Stimulated activated CD8-positive, alpha-beta memory T cell treated with anti-CD3 and anti-CD28 coated beads, Interleukin-7, amount 100 ng/mL, for 1 hour (primary cell): Measurements from ENCODE around the gene RHOA.
"Not testable (repeated sequence)": the region's sequence is repeated elsewhere in the genome, so short reads cannot be mapped to it uniquely, and the experiment has no call there.

Experiments
- DNase-seq, 2 donors: peaks; one replicate each; pipeline ENCODE4 v3.0.0-alpha.2; 2020; ENCODE audit warnings: low read depth in 2 of 2

RHOA gene

DNA sequence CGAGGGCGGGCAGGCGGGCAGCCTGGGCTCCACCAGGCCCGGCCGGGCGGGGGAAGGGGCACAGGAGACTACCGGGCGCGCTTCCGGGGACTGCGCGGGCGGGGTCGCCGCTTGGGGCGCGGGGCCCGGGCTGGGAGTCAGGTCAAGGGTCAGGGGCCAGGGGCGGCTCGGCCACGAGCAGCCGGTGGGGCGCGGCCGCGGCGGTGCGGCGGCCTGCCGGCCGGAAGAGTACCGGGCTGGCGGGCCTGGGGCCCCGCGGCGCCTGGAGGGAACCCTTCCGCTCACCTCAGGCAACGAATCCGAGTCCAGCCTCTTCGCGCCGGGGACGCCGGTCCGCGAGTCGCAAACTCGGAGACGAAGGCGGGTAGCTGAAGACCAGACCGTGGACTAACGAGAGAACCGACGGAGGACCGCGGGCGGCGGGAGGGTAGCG lies 225 bp downstream of the RHOA start:
- peak; percentile 9 to 22 for DNase-seq

- DNase-seq: no peak
These were observed 786 bp downstream of the RHOA start for GRCh38 chr3:49410846-49411534.

DNA sequence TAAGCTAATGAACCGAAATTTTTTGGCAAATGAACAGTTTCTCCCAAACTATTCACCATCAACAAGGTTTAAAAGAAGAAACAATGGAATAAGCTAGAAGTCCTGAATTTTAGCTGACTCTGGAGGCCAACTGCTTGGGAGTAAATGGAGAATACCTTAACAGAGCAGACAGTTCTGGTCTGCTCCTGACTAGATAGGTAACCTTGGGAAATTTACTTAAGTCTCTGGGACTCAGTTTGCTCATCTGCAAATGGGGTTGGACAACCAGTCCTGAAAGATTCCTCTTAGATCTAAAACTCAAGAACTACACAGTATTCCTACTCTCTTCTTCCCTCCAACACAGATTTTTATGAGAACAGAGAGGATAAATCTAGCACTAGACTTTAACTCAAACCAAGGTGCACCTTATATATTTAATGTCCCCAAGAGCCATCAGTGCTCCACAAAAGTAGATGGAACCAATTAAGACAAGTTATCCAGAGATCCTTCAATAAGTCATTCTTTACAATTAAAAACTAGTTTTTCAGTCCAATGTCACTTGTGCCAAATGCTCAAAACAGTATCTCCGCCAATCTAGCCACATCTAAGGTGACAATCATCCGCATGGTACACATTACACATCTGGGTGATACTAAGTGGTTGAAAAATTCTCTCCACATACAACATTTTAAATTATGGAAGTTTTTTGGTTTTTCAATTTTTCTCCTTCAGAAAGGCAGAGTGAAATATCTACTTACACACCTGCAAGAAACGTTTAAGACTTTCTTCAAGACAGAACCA lies 1.5 kb downstream of the RHOA start:
- DNase-seq: no peak

DNA sequence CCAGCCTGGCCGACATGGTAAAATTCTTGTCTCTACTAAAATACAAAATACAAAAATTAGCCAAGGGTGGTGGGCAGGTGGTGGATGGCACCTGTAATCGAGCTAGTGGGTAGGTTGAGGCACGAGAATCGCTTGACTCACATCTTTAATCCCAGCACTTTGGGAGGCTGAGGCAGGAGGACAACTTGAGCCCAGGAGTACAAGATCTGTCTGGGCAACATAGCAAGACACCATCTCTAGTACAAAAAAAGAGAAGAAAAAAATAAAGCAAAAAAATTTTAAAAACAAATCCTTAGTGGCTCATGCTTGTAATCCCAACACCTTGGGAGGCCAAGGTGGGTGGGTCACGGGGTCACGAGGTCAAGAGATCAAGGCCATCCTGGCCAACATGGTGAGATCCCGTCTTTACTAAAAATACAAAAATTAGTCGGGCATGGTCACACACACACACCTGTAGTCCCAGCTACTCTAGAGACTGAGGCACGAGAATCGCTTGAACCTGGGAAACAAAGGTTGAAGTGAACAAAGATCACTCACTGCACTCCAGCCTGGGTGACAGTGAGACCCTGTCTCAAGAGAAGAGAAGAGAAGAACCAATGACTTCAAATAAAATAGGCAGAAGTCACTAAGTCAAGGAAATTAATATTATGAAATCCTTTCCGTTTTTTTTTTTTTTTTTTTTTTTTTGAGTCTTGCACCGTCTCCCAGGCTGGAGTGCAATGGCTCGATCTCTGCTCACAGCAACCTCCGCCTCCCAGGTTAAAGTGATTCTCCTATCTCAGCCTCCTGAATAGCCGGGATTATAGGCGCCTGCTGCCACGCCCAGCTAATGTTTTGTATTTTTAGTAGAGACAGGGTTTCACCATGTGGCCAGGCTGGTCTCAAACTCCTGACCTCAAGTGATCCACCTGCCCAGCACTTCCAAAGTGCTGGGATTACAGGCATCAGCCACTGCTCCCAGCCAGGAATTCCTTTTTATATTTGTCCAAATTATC lies 4.9 kb downstream of the RHOA start:
- no peak for DNase-seq

- not testable (repeated sequence) for DNase-seq
These were observed 6.2 kb downstream of the RHOA start for GRCh38 chr3:49405570-49405969.

- no peak for DNase-seq
These were observed 7.9 kb downstream of the RHOA start for GRCh38 chr3:49403891-49404290.

DNA sequence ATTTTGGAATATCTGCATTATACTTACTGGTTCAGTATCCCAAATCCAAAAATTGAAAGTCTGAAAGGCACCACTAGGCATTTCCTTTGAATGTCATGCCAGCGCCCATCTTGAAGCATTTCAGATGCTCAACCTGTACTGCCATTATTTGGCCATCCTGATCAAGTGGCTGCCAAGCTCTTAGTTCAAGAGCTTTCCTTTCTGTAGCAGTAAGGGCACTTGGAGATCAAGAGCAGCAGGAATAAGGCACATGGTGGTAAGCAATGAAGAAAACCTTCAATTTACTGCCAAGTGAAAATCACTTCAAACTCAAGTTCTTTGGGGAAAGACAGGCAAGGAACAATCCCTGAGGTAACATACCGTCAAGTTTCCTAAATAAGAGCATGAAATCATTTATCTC lies 10.0 kb downstream of the RHOA start:
- DNase-seq: no peak

GRCh38 chr3:49399461-49399860 lies 12.3 kb downstream of the RHOA start:
- no peak for DNase-seq

- no peak for DNase-seq
These were observed 14.3 kb downstream of the RHOA start for GRCh38 chr3:49397470-49397869.

DNA sequence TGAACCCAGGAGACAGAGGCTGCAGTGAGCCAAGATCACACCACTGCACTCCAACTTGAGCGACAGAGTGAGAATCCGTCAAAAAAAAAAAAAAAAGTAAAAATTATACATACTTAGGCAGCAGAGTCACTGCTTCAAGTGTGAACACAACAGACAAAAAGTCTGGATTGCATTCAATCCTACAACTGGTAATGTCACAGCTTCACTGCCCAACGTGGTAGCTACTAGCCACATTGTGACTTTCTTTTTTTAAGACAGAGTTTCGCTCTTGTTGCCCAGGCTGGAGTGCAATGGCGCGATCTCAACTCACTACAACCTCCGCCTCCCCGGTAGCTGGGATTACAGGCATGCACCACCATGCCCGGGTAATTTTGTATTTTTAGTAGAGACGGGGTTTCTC lies 20.5 kb downstream of the RHOA start:
- DNase-seq: not testable (repeated sequence)

DNA sequence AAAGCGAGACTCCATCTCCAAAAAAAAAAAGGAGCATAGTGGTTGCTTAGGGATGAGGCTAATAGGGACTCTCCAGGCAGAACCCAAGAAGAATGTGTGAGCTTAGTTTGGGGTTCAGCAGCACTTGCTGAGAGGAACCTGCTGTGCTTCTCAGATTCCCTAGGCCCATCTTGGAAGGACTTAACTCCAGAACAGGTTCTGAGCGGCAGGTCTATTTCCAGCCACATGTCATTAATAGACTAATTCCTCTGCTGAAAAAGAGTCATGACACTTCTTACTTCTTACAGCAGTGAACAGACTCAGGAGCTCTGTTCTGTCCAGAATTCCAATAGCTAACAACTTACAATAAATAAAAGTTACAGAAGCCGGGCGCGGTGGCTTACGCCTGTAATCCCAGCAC lies 22.5 kb downstream of the RHOA start:
- DNase-seq: no peak

- DNase-seq: no peak
These were observed 23.4 kb downstream of the RHOA start for GRCh38 chr3:49388289-49388820.

- no peak for DNase-seq
These were observed 24.1 kb downstream of the RHOA start for GRCh38 chr3:49387721-49388120.

DNA sequence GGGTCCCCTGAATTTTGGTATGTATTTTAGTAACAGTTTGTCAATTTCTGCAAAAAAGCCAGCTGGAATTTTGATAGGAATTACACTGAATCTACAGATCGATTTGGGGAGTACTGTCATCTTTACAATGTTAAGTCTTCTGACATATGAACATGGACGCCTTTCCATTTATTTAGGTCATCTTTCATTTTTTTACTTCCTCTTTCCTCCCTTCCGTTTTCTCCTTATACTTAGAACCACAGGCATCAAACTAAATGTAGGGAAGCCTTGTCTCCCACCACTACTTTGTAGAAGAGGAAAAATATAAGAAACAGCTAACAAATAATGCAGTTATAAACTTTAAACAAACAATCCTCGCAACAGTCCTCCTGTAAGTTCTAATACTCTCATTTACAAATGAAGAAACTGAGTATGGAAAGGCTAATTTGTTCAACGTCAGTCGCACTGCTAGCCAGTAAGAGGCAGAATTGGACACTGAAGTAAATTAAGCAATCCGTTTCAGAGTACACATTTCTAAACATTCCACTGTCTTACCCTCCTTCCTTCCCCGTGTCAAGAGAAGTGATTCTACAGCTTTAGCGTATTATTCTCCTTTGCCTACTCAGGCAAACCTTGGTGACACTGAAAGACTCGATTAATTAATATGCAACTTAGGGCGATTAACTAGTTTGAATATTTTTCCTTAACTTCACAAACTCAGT lies 25.6 kb downstream of the RHOA start:
- no peak for DNase-seq

DNA sequence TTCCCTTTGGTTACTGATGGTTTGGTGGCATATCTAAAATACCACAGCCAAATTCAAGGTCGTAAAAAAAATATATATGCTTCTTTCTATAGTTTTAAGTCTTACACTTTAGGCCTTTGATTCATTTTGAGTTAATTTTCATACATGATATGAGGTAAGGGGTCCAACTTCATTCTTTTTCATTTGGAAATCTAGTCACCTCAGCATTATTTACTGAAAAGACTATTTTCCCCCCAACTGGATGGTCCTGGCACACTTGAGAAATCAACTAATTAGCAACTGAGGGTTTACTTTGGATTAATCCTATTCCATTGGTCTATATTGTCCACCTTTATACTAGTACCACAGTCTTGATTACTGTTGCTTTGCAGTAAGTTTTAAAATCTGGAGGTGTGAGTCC lies 26.2 kb downstream of the RHOA start:
- no peak for DNase-seq

GRCh38 chr3:49383387-49383786 lies 28.4 kb downstream of the RHOA start:
- no peak for DNase-seq

DNA sequence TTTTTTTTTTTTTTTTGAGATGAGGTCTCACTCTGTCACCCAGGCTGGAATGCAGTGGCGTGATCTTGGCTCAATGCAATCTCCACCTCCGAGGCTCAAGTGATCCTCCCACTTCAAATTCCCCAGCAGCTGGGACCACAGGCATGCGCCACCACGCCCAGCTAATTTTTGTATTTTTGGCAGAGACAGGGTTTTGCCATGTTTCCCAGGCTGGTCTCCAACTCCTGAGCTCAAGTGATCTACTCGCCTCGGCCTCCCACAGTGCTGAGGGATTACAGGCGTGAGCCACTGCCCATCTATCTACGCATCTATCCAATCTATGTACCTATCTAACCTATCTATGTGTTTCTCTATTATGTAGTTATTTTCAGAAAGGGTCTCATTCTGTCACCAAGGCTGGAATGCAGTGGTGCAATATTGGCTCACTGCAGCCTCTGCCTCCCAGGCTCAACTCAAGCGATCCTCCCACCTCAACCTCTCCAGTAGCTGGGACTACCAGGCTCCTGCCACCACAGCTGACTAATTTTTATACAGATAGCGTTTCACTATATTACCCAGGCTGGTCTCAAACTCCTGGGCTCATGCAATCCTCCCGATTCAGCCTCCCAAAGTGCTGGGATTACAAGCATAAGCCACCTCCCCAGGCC lies 33.4 kb downstream of the RHOA start:
- no peak for DNase-seq

DNA sequence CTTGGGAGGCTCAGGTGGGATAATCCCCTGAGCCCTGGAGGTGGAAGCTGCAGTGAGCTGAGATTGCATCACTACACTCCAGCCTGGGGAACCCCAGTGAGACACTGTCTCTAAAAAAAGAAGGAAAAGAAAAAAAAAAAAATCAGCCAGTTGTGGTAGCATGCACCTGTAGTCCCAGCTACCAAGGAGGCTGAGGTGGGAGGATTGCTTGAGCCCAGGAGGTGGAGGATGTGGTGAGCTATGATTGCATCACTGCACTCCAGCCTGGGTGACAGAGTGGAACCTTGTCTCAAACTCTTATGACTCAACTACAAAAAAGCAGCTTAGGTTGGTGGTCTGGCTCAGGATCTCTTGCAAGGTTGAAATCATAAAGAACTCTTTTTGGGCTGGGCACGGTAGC lies 34.3 kb downstream of the RHOA start:
- DNase-seq: no peak

- DNase-seq: no peak
These were observed 39.8 kb downstream of the RHOA start for GRCh38 chr3:49371946-49372345.

DNA sequence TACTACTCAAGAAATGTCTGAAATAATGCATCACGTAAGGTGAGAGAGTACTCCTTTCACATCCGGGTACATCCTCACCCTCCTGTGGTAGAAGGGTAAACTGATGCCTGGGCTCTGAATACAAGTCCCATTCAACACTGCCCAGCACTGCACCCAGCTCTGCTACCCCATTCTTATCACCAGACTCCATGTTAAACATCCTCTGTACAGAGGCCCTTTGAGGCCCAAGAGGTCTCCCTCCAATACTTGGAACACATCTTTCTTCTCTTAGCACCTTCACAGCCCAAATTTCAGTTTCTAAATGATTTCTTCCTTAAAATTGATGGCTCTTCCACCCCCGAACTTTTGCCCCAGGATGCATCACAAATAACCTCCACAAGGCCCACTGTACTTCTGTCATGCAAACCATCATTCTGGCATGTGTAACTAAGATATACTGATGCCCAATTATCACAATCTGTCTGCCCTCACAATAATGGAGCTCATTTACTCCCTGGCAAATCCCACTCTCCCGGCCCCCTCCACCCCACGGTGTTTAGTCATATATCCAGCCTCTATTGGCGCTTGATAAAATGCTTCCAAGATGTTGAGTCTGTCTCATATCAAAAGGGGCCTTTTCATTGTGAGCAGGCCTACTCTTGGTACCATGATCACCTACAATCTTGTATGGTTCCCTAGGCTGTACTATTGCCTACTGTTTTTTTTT lies 41.0 kb downstream of the RHOA start:
- DNase-seq: no peak
